Ishikawa (cell line): ENCODE results near the gene LDLRAP1.

Source experiments
- EP300 ChIP-seq: IDR thresholded peaks from 2 replicates; pipeline ENCODE4 v1.6.1; 2012; ENCODE audit warnings: borderline replicate concordance
- RAD21 ChIP-seq: IDR thresholded peaks from 2 replicates; pipeline ENCODE4 v1.6.1; 2012; ENCODE audit warnings: low read depth
- REST ChIP-seq: IDR thresholded peaks from 2 replicates; pipeline ENCODE4 v1.6.1; 2012; ENCODE audit warnings: low read depth, mild to moderate bottlenecking

- TF ChIP-seq REST, result no peak
- no peak for TF ChIP-seq EP300
- no peak for TF ChIP-seq RAD21
Measured at GRCh38 chr1:25530186-25531081, 13.0 kb upstream of the LDLRAP1 start.
